Measurements from ENCODE around the gene PRR33. TPM values are rescaled to one million over a fixed set of nuclear protein-coding genes. Genes with fewer than 3 reads are reported as not detected.

PRR33 gene
- total RNA-seq, 1 experiment from 2014 or later: not detected

Small RNAs within 50 kb of the gene (small RNA-seq; reads per million reads assigned to genes)
- gene AC051649.1: not detected
- not detected for gene MIR4298

Other genes starting within 250 kb of the PRR33 start
- gene KRTAP5-6, start 194.7 kb downstream of the PRR33 start, total RNA-seq (2014; rRNA removed; shearing (Covaris generic)): not detected in 2 replicates
- 2.8 and 4.1 TPM in 2 replicates for gene IFITM10, start 141.3 kb downstream of the PRR33 start, total RNA-seq (2014; rRNA removed; shearing (Covaris generic))
- 1,063 and 1,119 TPM in 2 replicates for gene CTSD, start 128.0 kb downstream of the PRR33 start, total RNA-seq (2014; rRNA removed; shearing (Covaris generic))
- gene SYT8, start 56.9 kb downstream of the PRR33 start, total RNA-seq (2014; rRNA removed; shearing (Covaris generic)): 59.9 and 63.4 TPM in 2 replicates
- 4.6 and 17.2 TPM in 2 replicates for gene TNNI2, start 52.9 kb downstream of the PRR33 start, total RNA-seq (2014; rRNA removed; shearing (Covaris generic))
- gene LSP1, start 38.8 kb downstream of the PRR33 start, total RNA-seq (2014; rRNA removed; shearing (Covaris generic)): 0.05 and 0.60 TPM in 2 replicates
- gene TNNT3, start 27.8 kb upstream of the PRR33 start, total RNA-seq (2014; rRNA removed; shearing (Covaris generic)): 0.23 TPM in 1 of 2 replicates, not detected in the other
- 107 and 109 TPM in 2 replicates for gene MRPL23, start 55.4 kb upstream of the PRR33 start, total RNA-seq (2014; rRNA removed; shearing (Covaris generic))
- gene H19, start 105.9 kb upstream of the PRR33 start, total RNA-seq (2014; rRNA removed; shearing (Covaris generic)): 0.81 TPM in 1 of 2 replicates, not detected in the other
- 9.9 and 11.4 TPM in 2 replicates for gene IGF2, start 247.5 kb upstream of the PRR33 start, total RNA-seq (2014; rRNA removed; shearing (Covaris generic))